Smooth muscle cell (in vitro differentiated cells): ENCODE results near the gene SSPN. TPM values are rescaled to one million over a fixed set of nuclear protein-coding genes. Genes with fewer than 3 reads are reported as not detected.

Source experiments
- DNase-seq: peaks from one replicate; lab custom pipeline; 2025; ENCODE audit not compliant: unreplicated experiment; lab: John Stamatoyannopoulos, UW
- H2AFZ ChIP-seq: fragments of 200-600 bp; sonication (generic); 2 replicates; pipeline ENCODE4 v1.6.0; 2016; ENCODE audit warnings: antibody characterized with exemption, low read depth, mild to moderate bottlenecking
- H3F3A ChIP-seq: fragments of 200-600 bp; sonication (generic); 2 replicates; pipeline ENCODE4 v1.6.0; 2017; ENCODE audit warnings: antibody characterized with exemption, low read depth
- H3K27ac ChIP-seq: fragments of 200-600 bp; sonication (generic); 2 replicates; pipeline ENCODE4 v1.5.1; 2016; ENCODE audit warnings: low read depth, mild to moderate bottlenecking
- H3K27me3 ChIP-seq: fragments of 200-600 bp; sonication (generic); 2 replicates; pipeline ENCODE4 v1.6.1; 2016; ENCODE audit warnings: low read depth, mild to moderate bottlenecking
- H3K36me3 ChIP-seq: fragments of 200-600 bp; sonication (generic); 2 replicates; pipeline ENCODE4 v1.5.1; 2016; ENCODE audit warnings: low read depth
- H3K4me1 ChIP-seq: fragments of 200-600 bp; sonication (generic); 2 replicates; pipeline ENCODE4 v1.5.1; 2016; ENCODE audit warnings: low read depth
- H3K4me2 ChIP-seq: fragments of 200-600 bp; sonication (generic); 2 replicates; pipeline ENCODE4 v1.6.0; 2016; ENCODE audit warnings: mild to moderate bottlenecking
- H3K4me3 ChIP-seq: fragments of 200-600 bp; sonication (generic); 2 replicates; pipeline ENCODE4 v1.5.1; 2016; ENCODE audit warnings: mild to moderate bottlenecking
- H3K79me2 ChIP-seq: fragments of 200-600 bp; sonication (generic); 2 replicates; pipeline ENCODE4 v1.6.0; 2016; ENCODE audit warnings: low read depth, mild to moderate bottlenecking
- H3K9ac ChIP-seq: fragments of 200-600 bp; sonication (generic); 2 replicates; pipeline ENCODE4 v1.6.0; 2016; ENCODE audit warnings: low read depth
- H3K9me3 ChIP-seq: fragments of 200-600 bp; sonication (generic); replicated peaks from 2 replicates; pipeline ENCODE4 v1.5.1; 2016; ENCODE audit warnings: low read depth
- H4K20me1 ChIP-seq: fragments of 200-600 bp; sonication (generic); 2 replicates; pipeline ENCODE4 v1.6.0; 2016; ENCODE audit warnings: low read depth
- WGBS: methylation state at CpG from one replicate; pipeline ENCODE4 v1.1.7; 2016; ENCODE audit warnings: low lambda C conversion rate; 5-methylcytosine and 5-hydroxymethylcytosine counted together
- polyA plus RNA-seq: library from polyadenylated mRNA; unstranded; fragments of >200 nt; fragmentation: Nextera tagmentation; extraction: Ambion mirVana; gene quantifications from 2 replicates; pipeline ENCODE4 v1.2.1, GENCODE V29; 2016
- total RNA-seq: library from RNA; depleted of rRNA; stranded (reverse); fragments of >200 nt; gene quantifications from 2 replicates; pipeline ENCODE4 v1.2.3, GENCODE V29; 2014
- TF ChIP-seq, protein P1 (sequence below): fragments of 200-600 bp; sonication (generic); IDR thresholded peaks from 2 replicates; pipeline ENCODE4 v1.5.1; 2017; ENCODE audit warnings: borderline replicate concordance, mild to moderate bottlenecking, antibody characterized with exemption; ENCODE audit not compliant: insufficient read depth, poor library complexity, severe bottlenecking

The SSPN gene
- total and polyA plus RNA-seq, 2 experiments from 2014 or later = 22.6 to 24.4 TPM

DNA sequence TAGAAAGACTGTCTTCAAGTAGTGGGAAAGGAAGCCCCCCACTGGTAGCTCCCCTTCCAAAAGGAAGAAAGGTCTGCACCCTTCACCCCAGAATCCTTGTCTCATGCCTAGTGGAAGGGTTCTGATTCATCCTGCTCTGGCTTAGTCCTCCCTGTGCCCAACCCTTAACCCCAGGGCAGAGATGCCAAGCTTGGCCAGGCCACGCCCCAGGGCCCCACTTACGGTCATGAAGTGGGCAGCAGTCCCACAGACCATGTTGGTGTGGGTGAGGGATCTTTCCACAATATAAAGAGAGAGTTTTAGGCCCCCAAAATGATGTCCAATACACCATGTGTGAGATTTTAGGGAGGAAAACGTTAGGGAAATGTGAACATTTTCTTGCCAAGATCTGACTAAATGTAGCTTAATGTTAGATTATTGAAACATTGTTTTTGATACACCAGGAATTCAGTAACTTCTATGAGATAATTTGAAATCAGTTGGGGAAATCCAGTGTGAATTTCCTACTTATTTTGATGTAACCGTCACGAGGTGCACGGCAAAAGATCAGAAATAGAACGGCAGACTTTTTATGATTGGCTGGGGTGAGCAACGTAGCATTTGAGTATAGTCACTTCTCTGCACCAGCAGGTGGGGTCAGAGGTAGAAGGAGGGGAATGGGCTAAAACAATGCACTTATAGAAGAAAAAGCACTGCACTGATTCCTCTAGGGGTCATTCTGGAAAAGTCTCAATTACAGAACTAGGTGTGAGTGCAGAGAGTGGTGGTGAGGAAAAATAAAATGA, 8.2 kb upstream of the SSPN start:
- H3F3A ChIP-seq = peaks cover 10% of the 10 kb centered on the region
- H3K4me1 ChIP-seq = peaks cover 6% of the 10 kb centered on the region
- no peaks in the 10 kb centered on the region for H3K79me2 ChIP-seq
- 67% methylated on average over 8 of the region's 8 CpGs for WGBS
- H3K9ac ChIP-seq = no peak overlapping the region
- peak overlapping the region; percentile 45 for H3K4me2 ChIP-seq
- no peak overlapping the region for H2AFZ ChIP-seq
- H4K20me1 ChIP-seq = no peaks in the 10 kb centered on the region
- peak overlapping the region; percentile 86 for H3K27ac ChIP-seq
- no peak overlapping the region for H3K4me3 ChIP-seq
- no peaks in the 10 kb centered on the region for H3K9me3 ChIP-seq
- TF ChIP-seq, protein P1, sequence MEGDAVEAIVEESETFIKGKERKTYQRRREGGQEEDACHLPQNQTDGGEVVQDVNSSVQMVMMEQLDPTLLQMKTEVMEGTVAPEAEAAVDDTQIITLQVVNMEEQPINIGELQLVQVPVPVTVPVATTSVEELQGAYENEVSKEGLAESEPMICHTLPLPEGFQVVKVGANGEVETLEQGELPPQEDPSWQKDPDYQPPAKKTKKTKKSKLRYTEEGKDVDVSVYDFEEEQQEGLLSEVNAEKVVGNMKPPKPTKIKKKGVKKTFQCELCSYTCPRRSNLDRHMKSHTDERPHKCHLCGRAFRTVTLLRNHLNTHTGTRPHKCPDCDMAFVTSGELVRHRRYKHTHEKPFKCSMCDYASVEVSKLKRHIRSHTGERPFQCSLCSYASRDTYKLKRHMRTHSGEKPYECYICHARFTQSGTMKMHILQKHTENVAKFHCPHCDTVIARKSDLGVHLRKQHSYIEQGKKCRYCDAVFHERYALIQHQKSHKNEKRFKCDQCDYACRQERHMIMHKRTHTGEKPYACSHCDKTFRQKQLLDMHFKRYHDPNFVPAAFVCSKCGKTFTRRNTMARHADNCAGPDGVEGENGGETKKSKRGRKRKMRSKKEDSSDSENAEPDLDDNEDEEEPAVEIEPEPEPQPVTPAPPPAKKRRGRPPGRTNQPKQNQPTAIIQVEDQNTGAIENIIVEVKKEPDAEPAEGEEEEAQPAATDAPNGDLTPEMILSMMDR = no peak
- no peaks in the 10 kb centered on the region for H3K27me3 ChIP-seq
- H3K36me3 ChIP-seq = no peaks in the 10 kb centered on the region
- no peak for DNase-seq

DNA sequence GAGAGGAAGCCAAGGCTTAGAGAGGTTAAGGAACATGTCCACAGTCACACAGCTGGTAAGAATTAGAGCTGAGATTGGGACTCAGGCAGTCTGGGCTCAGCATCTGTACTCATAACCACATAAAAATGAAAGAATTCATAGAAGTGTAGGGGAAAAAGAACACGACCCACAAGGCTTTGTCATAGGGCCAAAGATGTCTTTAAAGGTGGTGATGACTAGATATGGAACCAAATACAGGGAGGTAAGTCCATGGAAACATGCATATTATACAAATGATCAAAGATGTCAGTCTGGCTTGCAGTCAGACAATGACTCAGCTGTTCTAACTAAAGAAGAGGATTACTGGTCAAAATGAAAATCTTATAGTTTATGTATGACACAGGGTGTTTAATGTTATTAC, 7.2 kb upstream of the SSPN start:
- peak overlapping the region; percentile 86 for H3K27ac ChIP-seq
- H3K36me3 ChIP-seq = no peaks in the 10 kb centered on the region
- WGBS = 16% methylated on average over 1 of the region's 1 CpG
- no peaks in the 10 kb centered on the region for H3K79me2 ChIP-seq
- H4K20me1 ChIP-seq = no peaks in the 10 kb centered on the region
- TF ChIP-seq, protein P1 = no peak
- no peak overlapping the region for H3K4me3 ChIP-seq
- H3K9me3 ChIP-seq = no peaks in the 10 kb centered on the region
- no peak overlapping the region for H2AFZ ChIP-seq
- H3F3A ChIP-seq = peaks cover 10% of the 10 kb centered on the region
- H3K9ac ChIP-seq = no peak overlapping the region
- H3K4me1 ChIP-seq = peaks cover 6% of the 10 kb centered on the region
- H3K27me3 ChIP-seq = no peaks in the 10 kb centered on the region
- peak overlapping the region; percentile 45 for H3K4me2 ChIP-seq
- DNase-seq = no peak

DNA sequence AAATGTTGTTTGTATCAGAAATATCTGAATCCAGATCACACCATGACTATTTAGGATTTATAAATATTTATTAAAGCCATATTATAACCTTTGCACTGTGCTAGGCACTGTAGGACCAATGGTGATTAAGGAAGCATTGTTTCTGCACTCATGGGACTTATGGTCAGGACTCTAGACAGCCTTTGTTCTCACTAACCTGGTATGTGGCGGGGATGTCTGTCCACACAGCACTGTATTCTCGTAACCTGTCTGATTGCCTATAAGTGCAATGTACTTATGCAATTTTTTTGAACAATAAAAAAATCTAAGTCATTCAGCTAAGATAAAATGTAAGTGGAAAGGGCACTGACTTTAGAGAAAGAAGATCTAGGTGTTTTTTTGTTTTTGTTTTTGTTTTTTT, 6.7 kb upstream of the SSPN start:
- peak overlapping the region; percentile 45 for H3K4me2 ChIP-seq
- H3F3A ChIP-seq = peaks cover 10% of the 10 kb centered on the region
- TF ChIP-seq, protein P1 = no peak
- WGBS = 83% methylated on average over 2 of the region's 2 CpGs
- no peak for DNase-seq
- H3K79me2 ChIP-seq = no peaks in the 10 kb centered on the region
- H3K4me1 ChIP-seq = peaks cover 6% of the 10 kb centered on the region
- H2AFZ ChIP-seq = no peak overlapping the region
- H4K20me1 ChIP-seq = no peaks in the 10 kb centered on the region
- peak overlapping the region; percentile 86 for H3K27ac ChIP-seq
- H3K9ac ChIP-seq = no peak overlapping the region
- H3K27me3 ChIP-seq = no peaks in the 10 kb centered on the region
- no peaks in the 10 kb centered on the region for H3K36me3 ChIP-seq
- no peaks in the 10 kb centered on the region for H3K9me3 ChIP-seq
- no peak overlapping the region for H3K4me3 ChIP-seq

GRCh38 chr12:26192142-26192541, 3.2 kb upstream of the SSPN start:
- no peak overlapping the region for H3K4me2 ChIP-seq
- peaks cover 26% of the 10 kb centered on the region for H3F3A ChIP-seq
- no peak for DNase-seq
- H3K27ac ChIP-seq = no peak overlapping the region
- no peaks in the 10 kb centered on the region for H3K79me2 ChIP-seq
- no peaks in the 10 kb centered on the region for H3K27me3 ChIP-seq
- H3K9ac ChIP-seq = no peak overlapping the region
- 89% methylated on average over 3 of the region's 3 CpGs for WGBS
- no peak overlapping the region for H2AFZ ChIP-seq
- H3K4me3 ChIP-seq = no peak overlapping the region
- no peaks in the 10 kb centered on the region for H3K36me3 ChIP-seq
- H3K9me3 ChIP-seq = no peaks in the 10 kb centered on the region
- TF ChIP-seq, protein P1 = no peak
- no peaks in the 10 kb centered on the region for H4K20me1 ChIP-seq
- H3K4me1 ChIP-seq = peaks cover 15% of the 10 kb centered on the region
